ENCODE measurements around the gene SPECC1. TPM values are rescaled to one million over a fixed set of nuclear protein-coding genes. Genes with fewer than 3 reads are reported as not detected.

Gene SPECC1
- total and polyA plus RNA-seq, 12 donors: 19.2 to 96.1 (median 40.3) TPM

DNA sequence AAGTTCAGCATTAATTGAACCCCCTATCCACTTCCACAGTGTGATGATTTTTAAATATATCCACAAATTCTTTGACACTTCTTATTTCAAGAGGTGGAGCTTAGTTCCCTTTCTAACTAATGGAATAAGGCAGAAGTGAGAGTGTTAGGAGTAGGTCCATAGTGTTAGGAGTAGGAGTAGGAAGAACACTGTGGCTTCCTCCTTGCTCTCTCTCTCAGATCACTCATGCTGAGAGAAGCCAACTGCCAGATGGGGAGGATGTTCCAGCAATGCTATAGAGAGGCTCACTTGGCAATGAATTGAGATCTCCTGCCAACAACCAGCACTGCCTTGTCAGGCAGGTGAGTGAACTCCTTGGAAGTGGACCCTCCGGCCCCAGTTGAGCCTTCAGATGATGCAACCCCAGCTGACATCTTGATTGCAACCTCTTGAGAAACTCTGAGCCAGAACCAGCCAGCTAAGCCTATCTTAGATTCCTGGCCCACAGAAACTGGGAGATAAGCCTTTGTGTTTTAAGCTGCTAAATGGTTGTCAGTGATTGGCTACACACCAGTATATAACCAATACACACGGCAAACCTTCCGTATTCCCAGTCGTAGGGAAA, 44.3 kb downstream of the SPECC1 start:
- intact Hi-C loops (cut with DNase I): no loop called here
- H3K36me3 ChIP-seq (replicated peaks in 1 of 2): no peaks in the 10 kb centered on the region
- 86 to 92% (median 88%) methylated on average over 3 to 4 of the region's 4 CpGs for WGBS, 4 donors

DNA sequence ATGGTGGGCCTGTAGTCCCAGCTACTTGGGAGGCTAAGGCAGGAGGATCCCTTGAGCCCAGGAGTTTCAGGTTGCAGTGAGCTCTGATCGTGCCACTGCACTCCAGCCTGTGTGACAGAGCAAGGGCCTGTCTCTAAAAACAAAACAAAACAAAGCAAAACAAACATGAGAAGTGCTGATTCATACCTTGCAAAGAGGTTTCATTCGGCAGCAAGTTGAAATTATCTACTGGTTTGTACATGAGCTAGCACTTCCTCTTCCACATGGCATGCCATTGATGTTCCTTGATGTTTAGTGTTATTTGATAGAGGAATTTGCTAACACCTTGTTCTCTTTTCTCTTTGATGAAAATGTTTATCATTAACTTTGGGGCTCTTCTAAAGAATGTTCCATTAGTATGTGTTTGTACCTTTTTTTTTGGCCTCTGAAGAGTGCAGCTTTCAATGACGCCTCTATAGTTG, 50.6 kb downstream of the SPECC1 start:
- TF ChIP-seq, protein P1, sequence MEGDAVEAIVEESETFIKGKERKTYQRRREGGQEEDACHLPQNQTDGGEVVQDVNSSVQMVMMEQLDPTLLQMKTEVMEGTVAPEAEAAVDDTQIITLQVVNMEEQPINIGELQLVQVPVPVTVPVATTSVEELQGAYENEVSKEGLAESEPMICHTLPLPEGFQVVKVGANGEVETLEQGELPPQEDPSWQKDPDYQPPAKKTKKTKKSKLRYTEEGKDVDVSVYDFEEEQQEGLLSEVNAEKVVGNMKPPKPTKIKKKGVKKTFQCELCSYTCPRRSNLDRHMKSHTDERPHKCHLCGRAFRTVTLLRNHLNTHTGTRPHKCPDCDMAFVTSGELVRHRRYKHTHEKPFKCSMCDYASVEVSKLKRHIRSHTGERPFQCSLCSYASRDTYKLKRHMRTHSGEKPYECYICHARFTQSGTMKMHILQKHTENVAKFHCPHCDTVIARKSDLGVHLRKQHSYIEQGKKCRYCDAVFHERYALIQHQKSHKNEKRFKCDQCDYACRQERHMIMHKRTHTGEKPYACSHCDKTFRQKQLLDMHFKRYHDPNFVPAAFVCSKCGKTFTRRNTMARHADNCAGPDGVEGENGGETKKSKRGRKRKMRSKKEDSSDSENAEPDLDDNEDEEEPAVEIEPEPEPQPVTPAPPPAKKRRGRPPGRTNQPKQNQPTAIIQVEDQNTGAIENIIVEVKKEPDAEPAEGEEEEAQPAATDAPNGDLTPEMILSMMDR (IDR thresholded peaks at IDR 0.05): no peak
- no peak for TF ChIP-seq POLR2A (IDR thresholded peaks at IDR 0.05)
- peaks cover 18 to 21% of the 10 kb centered on the region in 2 donors for H3K4me1 ChIP-seq (replicated peaks in 1 of 2)
- DNase-seq: no peak
- intact Hi-C loops (cut with DNase I): no loop called here
- no peaks in the 10 kb centered on the region for H3K36me3 ChIP-seq (replicated peaks in 1 of 2)
- H3K27me3 ChIP-seq: no peaks in the 10 kb centered on the region
- no peaks in the 10 kb centered on the region for H3K9me3 ChIP-seq (replicated peaks in 1 of 3)
- H3K4me3 ChIP-seq: no peak overlapping the region
- 50 to 65% (median 61%) methylated on average over 3 of the region's 3 CpGs for WGBS, 4 donors
- H3K27ac ChIP-seq: no peak overlapping the region

More for the DNA sequence above, 44.3 kb downstream of the SPECC1 start:
- no peaks in the 10 kb centered on the region for H3K4me1 ChIP-seq (replicated peaks in 1 of 2)
- H3K4me3 ChIP-seq: no peak overlapping the region
- TF ChIP-seq, protein P1 (IDR thresholded peaks at IDR 0.05): no peak
- no peak for TF ChIP-seq POLR2A (IDR thresholded peaks at IDR 0.05)
- H3K27ac ChIP-seq: no peak overlapping the region
- no peaks in the 10 kb centered on the region for H3K9me3 ChIP-seq (replicated peaks in 1 of 3)
- no peaks in the 10 kb centered on the region for H3K27me3 ChIP-seq
- DNase-seq: no peak

- H3K9me3 ChIP-seq (replicated peaks in 1 of 3): no peaks in the 10 kb centered on the region
- peak; percentile 56 to 92 (median 83) for DNase-seq
- intact Hi-C loops (cut with DNase I): no loop called here
- WGBS, 4 donors: 23 to 29% (median 24%) methylated on average over 10 to 12 of the region's 12 CpGs
- H3K27ac ChIP-seq: peak overlapping the region; percentile 18 to 84 (median 65)
- peaks cover 24 to 32% of the 10 kb centered on the region in 2 donors for H3K4me1 ChIP-seq (replicated peaks in 1 of 2)
- TF ChIP-seq, protein P1 (IDR thresholded peaks at IDR 0.05): peak in 1 of 6 experiments; percentile 2
- no peak for TF ChIP-seq POLR2A (IDR thresholded peaks at IDR 0.05)
- no peaks in the 10 kb centered on the region for H3K27me3 ChIP-seq
- no peaks in the 10 kb centered on the region for H3K36me3 ChIP-seq (replicated peaks in 1 of 2)
- peak overlapping the region in 1 of 4 donors; percentile 25 for H3K4me3 ChIP-seq
These were observed 54.8 kb downstream of the SPECC1 start for GRCh38 chr17:20063665-20064648.

- Histone ChIP-seq H3K36me3 (replicated peaks in 1 of 2) (no peaks in the 10 kb centered on the region), H3K4me3 (no peak overlapping the region), H3K4me1 (replicated peaks in 1 of 2) (peaks cover 24 to 32% of the 10 kb centered on the region in 2 donors), H3K27ac (peak overlapping the region in 2 of 5 donors; percentile 33 to 65), H3K9me3 (replicated peaks in 1 of 3) (no peaks in the 10 kb centered on the region), H3K27me3 (no peaks in the 10 kb centered on the region)
- 37 to 51% (median 46%) methylated on average over 4 of the region's 4 CpGs for WGBS, 4 donors
- intact Hi-C loops (cut with DNase I): no loop called here
- DNase-seq: peak in 6 of 7 donors; percentile 29 to 77 (median 62)
- TF ChIP-seq, protein P1 (IDR thresholded peaks at IDR 0.05): no peak
- no peak for TF ChIP-seq POLR2A (IDR thresholded peaks at IDR 0.05)
These were observed 57.1 kb downstream of the SPECC1 start for GRCh38 chr17:20066253-20066652.

Measured in adrenal gland (tissue), 12 donors.